ENCODE data around the gene WASL.
"Not testable (repeated sequence)": the region's sequence is repeated elsewhere in the genome, so short reads cannot be mapped to it uniquely, and the experiment has no call there.

Gene WASL

DNA sequence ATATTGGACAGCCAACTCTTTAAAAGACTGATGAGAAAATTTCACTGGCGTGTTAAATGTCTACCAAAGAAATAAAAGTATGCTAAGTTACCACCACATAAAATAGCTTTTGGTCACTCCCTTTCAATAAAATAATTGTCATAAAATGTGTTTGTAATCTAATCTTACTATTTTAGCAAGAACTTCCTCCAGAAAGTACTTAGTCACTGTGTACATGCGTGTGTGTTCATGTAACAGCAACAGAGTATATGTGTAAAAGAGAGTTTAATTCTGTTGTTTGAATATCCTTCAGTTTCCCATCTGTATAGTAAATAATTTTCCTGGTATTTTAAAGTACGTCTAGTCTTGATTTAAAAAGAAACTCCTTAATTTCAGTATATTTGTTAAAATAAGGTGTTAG lies 35.0 kb upstream of the WASL start:
- Histone ChIP-seq H2BK120ac (ENCODE audit: insufficient read depth, low read length, poor library complexity) (no peak overlapping the region), H3K27ac (ENCODE audit: low read depth, low read length) (no peak overlapping the region), H3K4me1 (ENCODE audit: control insufficient read depth in 1 of 2, insufficient read depth in 2 of 2, low read length in 2 of 2) (no peaks in the 10 kb centered on the region), H3K79me2 (ENCODE audit: control insufficient read depth, insufficient read depth, low read length, poor library complexity) (no peaks in the 10 kb centered on the region), H3K4ac (ENCODE audit: low read depth, low read length) (no peak overlapping the region), H3K27me3 (ENCODE audit: insufficient read depth, low read length) (no peaks in the 10 kb centered on the region), H3K18ac (ENCODE audit: low read length) (no peak overlapping the region), H3K23ac (ENCODE audit: low read length) (no peak overlapping the region), H3K9me3 (ENCODE audit: insufficient read depth, low read depth, low read length) (no peaks in the 10 kb centered on the region), H4K8ac (ENCODE audit: low read depth, low read length) (no peak overlapping the region), H2AK5ac (ENCODE audit: low read length) (no peak overlapping the region), H2AFZ (ENCODE audit: insufficient read depth, low read length, poor library complexity) (no peak overlapping the region), H2BK12ac (ENCODE audit: low read length) (no peak overlapping the region), H3K4me2 (ENCODE audit: low read length) (no peak overlapping the region), H3K4me3 (ENCODE audit: low read depth, low read length) (no peak overlapping the region), H4K91ac (ENCODE audit: low read depth, low read length) (no peak overlapping the region), H3K36me3 (ENCODE audit: control insufficient read depth in 1 of 2, insufficient read depth in 2 of 2, low read length in 2 of 2) (no peaks in the 10 kb centered on the region), H2BK5ac (ENCODE audit: low read depth, low read length, poor library complexity) (no peak overlapping the region), H3K14ac (ENCODE audit: low read length) (no peak overlapping the region), H4K12ac (ENCODE audit: low read depth, low read length) (no peak overlapping the region), H3K79me1 (ENCODE audit: low read length) (no peaks in the 10 kb centered on the region), H3K9ac (ENCODE audit: low read length) (no peak overlapping the region)
- no CpG with 5 or more reads among the region's 3 CpGs for WGBS (ENCODE audit: extremely low coverage, insufficient coverage, insufficient read length)
- no peak for DNase-seq

- no peak overlapping the region for H4K91ac ChIP-seq (ENCODE audit: low read depth, low read length)
- H3K36me3 ChIP-seq (ENCODE audit: control insufficient read depth in 1 of 2, insufficient read depth in 2 of 2, low read length in 2 of 2) = no peaks in the 10 kb centered on the region
- no peaks in the 10 kb centered on the region for H3K79me2 ChIP-seq (ENCODE audit: control insufficient read depth, insufficient read depth, low read length, poor library complexity)
- no peaks in the 10 kb centered on the region for H3K4me1 ChIP-seq (ENCODE audit: control insufficient read depth in 1 of 2, insufficient read depth in 2 of 2, low read length in 2 of 2)
- no peak overlapping the region for H2AK5ac ChIP-seq (ENCODE audit: low read length)
- H3K4me3 ChIP-seq (ENCODE audit: low read depth, low read length) = no peak overlapping the region
- no peak overlapping the region for H2BK5ac ChIP-seq (ENCODE audit: low read depth, low read length, poor library complexity)
- no peak overlapping the region for H3K27ac ChIP-seq (ENCODE audit: low read depth, low read length)
- H4K12ac ChIP-seq (ENCODE audit: low read depth, low read length) = no peak overlapping the region
- H3K23ac ChIP-seq (ENCODE audit: low read length) = no peak overlapping the region
- H3K14ac ChIP-seq (ENCODE audit: low read length) = no peak overlapping the region
- WGBS (ENCODE audit: extremely low coverage, insufficient coverage, insufficient read length) = no CpG with 5 or more reads among the region's 2 CpGs
- no peak overlapping the region for H2BK12ac ChIP-seq (ENCODE audit: low read length)
- H3K27me3 ChIP-seq (ENCODE audit: insufficient read depth, low read length) = no peaks in the 10 kb centered on the region
- H2AFZ ChIP-seq (ENCODE audit: insufficient read depth, low read length, poor library complexity) = no peak overlapping the region
- no peak overlapping the region for H3K9ac ChIP-seq (ENCODE audit: low read length)
- no peaks in the 10 kb centered on the region for H3K79me1 ChIP-seq (ENCODE audit: low read length)
- H3K4ac ChIP-seq (ENCODE audit: low read depth, low read length) = no peak overlapping the region
- no peak for DNase-seq
- H2BK120ac ChIP-seq (ENCODE audit: insufficient read depth, low read length, poor library complexity) = no peak overlapping the region
- no peak overlapping the region for H3K4me2 ChIP-seq (ENCODE audit: low read length)
- no peak overlapping the region for H4K8ac ChIP-seq (ENCODE audit: low read depth, low read length)
- H3K18ac ChIP-seq (ENCODE audit: low read length) = no peak overlapping the region
- H3K9me3 ChIP-seq (ENCODE audit: insufficient read depth, low read depth, low read length) = no peaks in the 10 kb centered on the region
Observed at GRCh38 chr7:123782071-123782798, 33.4 kb upstream of the WASL start.

- not testable (repeated sequence) for H3K14ac ChIP-seq (ENCODE audit: low read length); H3K9me3 ChIP-seq (ENCODE audit: insufficient read depth, low read depth, low read length); DNase-seq; H3K4ac ChIP-seq (ENCODE audit: low read depth, low read length); H3K27ac ChIP-seq (ENCODE audit: low read depth, low read length); H2BK5ac ChIP-seq (ENCODE audit: low read depth, low read length, poor library complexity); H3K9ac ChIP-seq (ENCODE audit: low read length); H3K36me3 ChIP-seq (ENCODE audit: control insufficient read depth in 1 of 2, insufficient read depth in 2 of 2, low read length in 2 of 2); H3K79me2 ChIP-seq (ENCODE audit: control insufficient read depth, insufficient read depth, low read length, poor library complexity); H3K23ac ChIP-seq (ENCODE audit: low read length); H3K27me3 ChIP-seq (ENCODE audit: insufficient read depth, low read length); H3K18ac ChIP-seq (ENCODE audit: low read length); H4K91ac ChIP-seq (ENCODE audit: low read depth, low read length); H3K4me2 ChIP-seq (ENCODE audit: low read length); H3K4me3 ChIP-seq (ENCODE audit: low read depth, low read length); H2BK12ac ChIP-seq (ENCODE audit: low read length); H4K12ac ChIP-seq (ENCODE audit: low read depth, low read length); H3K4me1 ChIP-seq (ENCODE audit: control insufficient read depth in 1 of 2, insufficient read depth in 2 of 2, low read length in 2 of 2); H2BK120ac ChIP-seq (ENCODE audit: insufficient read depth, low read length, poor library complexity); H4K8ac ChIP-seq (ENCODE audit: low read depth, low read length); H2AFZ ChIP-seq (ENCODE audit: insufficient read depth, low read length, poor library complexity); H2AK5ac ChIP-seq (ENCODE audit: low read length); H3K79me1 ChIP-seq (ENCODE audit: low read length)
- no CpG with 5 or more reads among the region's 2 CpGs for WGBS (ENCODE audit: extremely low coverage, insufficient coverage, insufficient read length)
Observed at GRCh38 chr7:123780472-123780871, 31.7 kb upstream of the WASL start.

DNA sequence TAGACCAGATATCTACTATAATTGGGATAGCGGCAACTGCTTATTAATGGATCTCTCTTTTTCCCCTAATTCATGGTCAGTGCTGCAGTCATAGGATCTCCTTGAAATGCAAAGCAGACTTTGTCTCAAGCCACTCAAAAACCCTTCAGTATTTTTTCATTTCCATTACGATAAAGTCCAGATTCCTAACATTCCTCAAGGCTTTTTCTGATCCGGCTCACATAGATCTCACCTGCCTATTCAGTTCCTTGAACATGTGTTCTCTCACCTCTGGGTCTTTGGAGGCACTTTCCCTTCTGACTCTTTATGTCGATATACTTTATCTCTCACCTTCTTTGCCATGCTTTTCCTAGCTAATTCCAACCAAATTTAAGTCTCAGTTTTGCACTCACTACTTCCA lies 25.7 kb upstream of the WASL start:
- H4K8ac ChIP-seq (ENCODE audit: low read depth, low read length) = no peak overlapping the region
- no peak overlapping the region for H3K23ac ChIP-seq (ENCODE audit: low read length)
- H3K9ac ChIP-seq (ENCODE audit: low read length) = no peak overlapping the region
- no peaks in the 10 kb centered on the region for H3K36me3 ChIP-seq (ENCODE audit: control insufficient read depth in 1 of 2, insufficient read depth in 2 of 2, low read length in 2 of 2)
- no peak for DNase-seq
- no peak overlapping the region for H2BK120ac ChIP-seq (ENCODE audit: insufficient read depth, low read length, poor library complexity)
- no peak overlapping the region for H3K18ac ChIP-seq (ENCODE audit: low read length)
- no peaks in the 10 kb centered on the region for H3K4me1 ChIP-seq (ENCODE audit: control insufficient read depth in 1 of 2, insufficient read depth in 2 of 2, low read length in 2 of 2)
- H3K4ac ChIP-seq (ENCODE audit: low read depth, low read length) = no peak overlapping the region
- H3K4me2 ChIP-seq (ENCODE audit: low read length) = no peak overlapping the region
- no peak overlapping the region for H3K14ac ChIP-seq (ENCODE audit: low read length)
- WGBS (ENCODE audit: extremely low coverage, insufficient coverage, insufficient read length) = no CpG with 5 or more reads among the region's 4 CpGs
- H2AK5ac ChIP-seq (ENCODE audit: low read length) = no peak overlapping the region
- H2BK12ac ChIP-seq (ENCODE audit: low read length) = no peak overlapping the region
- no peaks in the 10 kb centered on the region for H3K9me3 ChIP-seq (ENCODE audit: insufficient read depth, low read depth, low read length)
- no peak overlapping the region for H2BK5ac ChIP-seq (ENCODE audit: low read depth, low read length, poor library complexity)
- no peak overlapping the region for H4K91ac ChIP-seq (ENCODE audit: low read depth, low read length)
- no peak overlapping the region for H3K27ac ChIP-seq (ENCODE audit: low read depth, low read length)
- H3K79me1 ChIP-seq (ENCODE audit: low read length) = no peaks in the 10 kb centered on the region
- H3K4me3 ChIP-seq (ENCODE audit: low read depth, low read length) = no peak overlapping the region
- no peaks in the 10 kb centered on the region for H3K27me3 ChIP-seq (ENCODE audit: insufficient read depth, low read length)
- no peaks in the 10 kb centered on the region for H3K79me2 ChIP-seq (ENCODE audit: control insufficient read depth, insufficient read depth, low read length, poor library complexity)
- no peak overlapping the region for H2AFZ ChIP-seq (ENCODE audit: insufficient read depth, low read length, poor library complexity)
- no peak overlapping the region for H4K12ac ChIP-seq (ENCODE audit: low read depth, low read length)
